ENCODE results near the gene OGFOD2.

OGFOD2 gene

DNA sequence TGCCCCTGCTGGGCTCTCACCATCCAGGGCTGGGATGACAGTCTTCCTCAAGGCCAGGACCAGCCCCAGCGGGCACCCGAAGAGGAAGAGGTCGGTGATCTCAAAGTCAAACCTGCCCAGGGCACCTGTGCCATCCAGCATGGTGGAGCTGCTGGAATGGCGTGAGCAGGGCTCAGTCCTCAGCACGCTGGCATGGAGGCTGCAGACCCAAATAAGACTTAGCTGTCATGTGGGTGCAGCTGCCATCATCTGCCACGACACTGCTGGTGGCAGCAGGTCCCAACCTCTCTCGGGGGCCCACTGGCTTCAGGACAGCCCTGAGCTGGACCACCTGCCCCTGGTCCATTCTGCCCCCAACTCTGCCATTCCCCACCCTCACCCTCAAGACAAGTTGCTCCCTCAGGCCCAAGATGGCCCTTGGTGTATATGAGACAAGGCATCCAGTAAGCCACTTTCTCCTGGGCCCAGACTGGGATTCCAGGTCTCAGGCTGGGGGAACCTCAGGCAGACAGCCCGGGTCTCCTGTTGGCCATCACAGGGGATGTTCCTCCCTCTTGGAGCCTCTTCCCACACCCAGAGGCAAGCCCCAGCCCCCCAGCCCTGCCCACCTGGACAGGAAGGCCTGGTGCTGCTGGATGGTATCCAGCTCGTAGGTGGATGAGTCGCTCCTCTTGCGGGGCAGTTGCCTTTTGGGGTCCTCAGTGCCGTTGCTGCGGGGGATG is 19.9 kb downstream of the OGFOD2 start:
- TF ChIP-seq, protein P1, sequence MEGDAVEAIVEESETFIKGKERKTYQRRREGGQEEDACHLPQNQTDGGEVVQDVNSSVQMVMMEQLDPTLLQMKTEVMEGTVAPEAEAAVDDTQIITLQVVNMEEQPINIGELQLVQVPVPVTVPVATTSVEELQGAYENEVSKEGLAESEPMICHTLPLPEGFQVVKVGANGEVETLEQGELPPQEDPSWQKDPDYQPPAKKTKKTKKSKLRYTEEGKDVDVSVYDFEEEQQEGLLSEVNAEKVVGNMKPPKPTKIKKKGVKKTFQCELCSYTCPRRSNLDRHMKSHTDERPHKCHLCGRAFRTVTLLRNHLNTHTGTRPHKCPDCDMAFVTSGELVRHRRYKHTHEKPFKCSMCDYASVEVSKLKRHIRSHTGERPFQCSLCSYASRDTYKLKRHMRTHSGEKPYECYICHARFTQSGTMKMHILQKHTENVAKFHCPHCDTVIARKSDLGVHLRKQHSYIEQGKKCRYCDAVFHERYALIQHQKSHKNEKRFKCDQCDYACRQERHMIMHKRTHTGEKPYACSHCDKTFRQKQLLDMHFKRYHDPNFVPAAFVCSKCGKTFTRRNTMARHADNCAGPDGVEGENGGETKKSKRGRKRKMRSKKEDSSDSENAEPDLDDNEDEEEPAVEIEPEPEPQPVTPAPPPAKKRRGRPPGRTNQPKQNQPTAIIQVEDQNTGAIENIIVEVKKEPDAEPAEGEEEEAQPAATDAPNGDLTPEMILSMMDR (IDR thresholded peaks at IDR 0.05; ENCODE audit: insufficient read depth, low read depth, low read length, missing control alignments) = no peak
- no peak for DNase-seq (ENCODE audit: low read depth)
- no peak overlapping the region for H3K4me3 ChIP-seq (ENCODE audit: low read depth, low read length)

DNA sequence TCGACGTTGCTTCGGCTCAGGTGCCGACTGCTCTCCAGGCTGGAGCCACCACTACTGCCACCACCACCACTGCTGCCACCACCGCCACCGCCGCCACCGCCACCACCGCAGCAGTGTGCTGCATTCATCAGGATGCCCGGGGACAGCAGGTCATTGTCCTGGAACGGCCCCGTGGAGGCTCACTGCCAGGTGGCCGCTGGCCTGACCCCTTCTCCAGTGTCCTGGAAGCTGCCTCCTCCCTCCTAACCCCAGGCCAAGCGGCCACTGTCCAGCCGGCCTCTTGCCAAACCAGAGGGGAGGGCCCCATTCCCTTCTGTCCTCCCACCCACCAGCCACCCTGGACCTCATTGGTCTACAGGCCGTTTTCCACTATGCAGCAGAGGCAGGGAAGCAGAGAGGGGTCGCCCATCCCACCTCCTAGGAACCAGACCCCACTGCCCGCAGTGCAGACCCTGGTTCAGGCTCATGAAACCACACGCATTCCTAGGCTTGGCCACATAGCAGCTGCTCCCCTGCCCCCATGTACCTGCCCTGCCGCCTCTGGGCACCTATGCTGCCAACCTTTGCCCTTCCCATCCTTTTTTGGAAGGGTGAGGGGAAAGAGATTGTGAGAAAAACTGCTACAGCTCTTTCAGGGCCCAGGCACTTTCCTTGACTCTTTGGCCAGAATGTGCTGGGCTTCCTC is 20.6 kb downstream of the OGFOD2 start:
- DNase-seq (ENCODE audit: low read depth) = no peak
- no peak overlapping the region for H3K4me3 ChIP-seq (ENCODE audit: low read depth, low read length)
- TF ChIP-seq, protein P1 (IDR thresholded peaks at IDR 0.05; ENCODE audit: insufficient read depth, low read depth, low read length, missing control alignments) = no peak

DNA sequence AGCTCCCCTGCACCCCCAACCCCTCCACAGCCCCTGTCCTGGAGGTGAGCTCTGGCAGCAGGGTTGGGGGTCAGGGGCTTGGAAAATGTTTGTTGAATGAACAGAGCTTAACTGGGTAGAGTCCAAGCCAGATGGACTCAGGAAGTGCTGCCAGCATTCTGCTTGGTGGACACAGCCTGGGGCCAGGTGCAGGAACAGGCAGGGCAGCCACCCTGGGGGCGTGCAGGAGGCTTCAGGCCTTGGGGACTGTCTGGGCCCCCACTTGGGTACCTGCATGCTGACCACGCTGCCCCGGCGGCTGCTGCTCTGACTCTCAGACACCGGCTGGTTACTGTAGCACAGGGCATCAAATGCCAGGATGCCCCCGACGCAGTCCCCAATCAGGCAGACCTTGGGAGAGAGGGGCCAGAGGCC is 21.2 kb downstream of the OGFOD2 start:
- no peak for DNase-seq (ENCODE audit: low read depth)
- TF ChIP-seq, protein P1 (IDR thresholded peaks at IDR 0.05; ENCODE audit: insufficient read depth, low read depth, low read length, missing control alignments) = no peak
- no peak overlapping the region for H3K4me3 ChIP-seq (ENCODE audit: low read depth, low read length)

DNA sequence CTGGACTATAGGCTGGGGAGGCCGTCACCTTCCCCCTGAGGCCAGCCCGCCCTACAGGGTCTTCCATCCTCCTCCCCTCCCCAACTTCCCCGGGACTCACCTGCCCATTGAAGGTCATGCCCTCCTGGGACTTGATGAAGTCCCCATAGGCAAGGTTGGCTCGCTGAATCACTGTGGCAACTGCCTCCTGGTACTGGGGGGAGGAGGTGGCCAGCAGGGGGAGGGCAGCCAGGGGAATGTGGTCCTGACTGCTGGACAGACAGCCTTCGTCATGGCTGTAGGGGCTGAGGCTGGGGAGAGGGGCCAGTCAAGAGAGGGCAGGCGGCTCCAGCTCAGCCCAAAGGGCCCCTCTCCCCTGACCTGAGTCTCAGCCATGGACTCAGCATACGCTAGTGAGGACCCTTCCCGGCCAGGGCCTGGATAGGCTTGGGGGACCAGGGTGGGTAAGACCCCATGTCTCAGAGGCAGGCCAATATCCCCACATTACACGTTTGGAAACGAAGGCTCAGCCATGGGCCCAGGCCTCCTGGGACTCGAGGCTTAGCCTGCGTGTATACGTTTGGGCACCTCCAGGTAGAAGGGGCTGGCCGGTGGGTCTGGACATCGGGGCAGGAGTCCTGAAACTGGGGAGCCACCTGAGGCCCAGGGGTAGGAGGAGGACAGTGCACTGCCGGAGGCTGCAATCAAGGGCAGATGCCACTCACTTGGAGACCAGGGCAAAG is 21.7 kb downstream of the OGFOD2 start:
- DNase-seq (ENCODE audit: low read depth) = no peak
- TF ChIP-seq, protein P1 (IDR thresholded peaks at IDR 0.05; ENCODE audit: insufficient read depth, low read depth, low read length, missing control alignments) = no peak
- H3K4me3 ChIP-seq (ENCODE audit: low read depth, low read length) = no peak overlapping the region

DNA sequence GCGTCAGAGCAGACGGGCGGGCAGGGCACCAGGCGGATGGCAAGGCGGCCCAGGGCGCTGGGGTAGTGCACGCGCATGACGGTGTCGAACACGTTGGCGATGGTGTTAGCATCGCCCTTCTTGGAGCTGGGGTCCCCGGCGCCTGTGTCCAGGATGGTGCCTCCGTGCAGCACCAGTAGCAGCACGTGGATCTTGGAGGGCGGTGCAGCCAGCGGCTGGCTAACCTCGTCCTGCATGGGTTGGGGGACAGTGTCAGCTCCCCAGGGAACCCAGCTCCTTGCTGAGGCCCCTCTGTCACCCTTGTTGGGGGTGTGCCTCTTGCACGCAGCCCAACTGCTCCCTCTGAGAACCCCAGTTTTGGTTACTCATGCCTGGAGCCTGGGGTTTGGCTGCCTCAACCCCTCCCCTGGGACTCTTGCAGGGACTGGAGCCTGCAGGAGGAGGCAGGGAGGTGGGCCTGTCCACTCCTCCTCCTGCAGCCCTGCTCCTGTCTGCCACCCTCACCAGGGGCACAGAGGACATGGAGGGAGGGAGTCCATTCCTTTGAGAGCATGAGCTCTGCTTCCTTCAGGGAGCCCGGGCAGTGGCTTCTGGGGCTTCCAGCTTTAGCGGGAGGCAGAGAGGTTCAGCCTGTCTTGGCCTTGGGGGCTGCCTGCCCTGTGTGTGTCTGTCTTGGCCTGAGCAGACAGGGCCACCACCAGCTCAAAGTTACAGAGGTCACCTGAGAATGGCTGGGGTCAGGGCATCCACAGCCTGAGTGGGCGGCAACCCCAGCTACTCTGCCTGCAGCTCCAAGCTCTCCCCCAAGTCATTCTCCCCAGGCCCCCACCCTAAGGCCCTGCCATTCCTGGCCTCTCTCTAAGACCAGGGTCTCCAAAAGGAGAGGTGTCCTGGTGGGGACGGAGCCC is 22.6 kb downstream of the OGFOD2 start:
- no peak for DNase-seq (ENCODE audit: low read depth)
- TF ChIP-seq, protein P1 (IDR thresholded peaks at IDR 0.05; ENCODE audit: insufficient read depth, low read depth, low read length, missing control alignments) = no peak
- no peak overlapping the region for H3K4me3 ChIP-seq (ENCODE audit: low read depth, low read length)

DNA sequence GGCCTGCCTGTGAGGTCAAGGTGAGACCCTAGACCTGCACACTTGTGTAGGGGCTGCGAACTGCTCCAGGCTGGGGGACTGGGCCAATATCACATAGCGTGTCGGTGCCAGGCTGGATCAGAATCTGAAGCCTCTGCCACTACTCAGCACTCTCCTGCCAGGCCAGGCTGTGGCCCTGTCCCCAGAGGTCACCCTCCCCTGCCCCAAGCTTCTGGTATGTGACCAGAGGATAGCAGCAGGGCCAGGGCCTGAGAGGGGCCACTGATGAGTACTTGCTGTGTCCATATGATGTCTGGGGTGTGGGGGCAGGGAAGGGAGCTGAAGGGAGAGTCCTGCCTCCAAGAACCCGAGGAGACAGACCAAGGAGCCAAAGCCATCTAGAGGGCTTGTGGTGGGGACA is 23.3 kb downstream of the OGFOD2 start:
- no peak for DNase-seq (ENCODE audit: low read depth)
- TF ChIP-seq, protein P1 (IDR thresholded peaks at IDR 0.05; ENCODE audit: insufficient read depth, low read depth, low read length, missing control alignments) = no peak
- H3K4me3 ChIP-seq (ENCODE audit: low read depth, low read length) = no peak overlapping the region

Measured in GM12865 (cell line).